Measurements from ENCODE around the gene MYO3B. TPM values are rescaled to one million over a fixed set of nuclear protein-coding genes. Genes with fewer than 3 reads are reported as not detected.

The MYO3B gene
- polyA plus RNA-seq, 3 donors from 2014 or later, result not detected

GRCh38 chr2:170396799-170397459 lies 219.0 kb downstream of the MYO3B start:
- Mint-ChIP-seq H3K9me3 (no peaks in the 10 kb centered on the region), H3K27me3 (ENCODE audit: low read depth in 3 of 3) (peaks cover 0 to 5% (median 2%) of the 10 kb centered on the region in 3 donors)
- DNase-seq, result no peak

DNA sequence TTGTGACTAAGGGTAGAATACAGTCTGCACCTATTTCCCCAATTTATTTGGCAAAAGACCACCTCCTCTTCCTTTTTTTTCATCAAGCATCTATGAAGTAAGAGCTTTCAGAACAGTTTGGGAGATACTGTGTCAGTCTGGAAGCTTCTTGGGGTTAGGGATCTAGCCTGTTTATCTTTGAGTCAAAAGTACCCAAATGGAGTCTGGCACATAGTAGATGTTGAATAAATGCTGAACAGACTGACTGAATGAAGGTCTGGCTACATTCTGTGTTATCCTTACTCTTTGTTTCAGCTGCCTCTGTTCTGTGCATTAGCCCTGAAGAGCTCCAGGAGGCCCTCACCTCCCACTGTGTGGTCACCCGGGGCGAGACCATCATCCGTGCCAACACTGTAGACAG lies 223.2 kb downstream of the MYO3B start:
- Mint-ChIP-seq H3K4me1 (no peaks in the 10 kb centered on the region), H3K27me3 (ENCODE audit: low read depth in 3 of 3) (peaks cover 2 to 3% (median 3%) of the 10 kb centered on the region in 3 donors)

More at GRCh38 chr2:170396799-170397459, 219.0 kb downstream of the MYO3B start:
- no peak overlapping the region for H3K4me3 Mint-ChIP-seq
- no peaks in the 10 kb centered on the region for H3K4me1 Mint-ChIP-seq
- H3K36me3 Mint-ChIP-seq, result no peaks in the 10 kb centered on the region
- no peak overlapping the region for H3K27ac Mint-ChIP-seq

DNA sequence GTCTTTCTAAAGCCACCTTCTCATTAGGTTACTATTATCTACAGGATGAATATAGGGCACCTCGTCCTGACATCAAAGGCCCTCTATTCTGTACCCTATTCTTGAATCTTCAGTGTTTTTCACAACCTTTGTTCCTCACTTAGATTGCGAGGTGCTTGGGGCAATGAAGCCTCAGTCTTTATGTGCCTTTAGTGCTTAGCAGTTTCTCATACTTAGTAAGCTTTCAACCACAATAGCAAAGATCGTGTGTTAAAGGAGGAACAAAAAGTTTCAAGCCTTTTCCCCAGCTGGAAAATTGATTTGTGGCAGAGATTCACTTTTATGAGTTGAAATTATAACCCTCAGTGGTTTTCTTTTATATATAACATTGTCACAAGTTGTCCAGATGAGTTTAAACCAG lies 226.9 kb downstream of the MYO3B start:
- DNase-seq, result no peak
- no peaks in the 10 kb centered on the region for H3K36me3 Mint-ChIP-seq
- no peaks in the 10 kb centered on the region for H3K9me3 Mint-ChIP-seq
- H3K4me1 Mint-ChIP-seq, result peaks cover 5 to 8% of the 10 kb centered on the region in 2 donors
- H3K27ac Mint-ChIP-seq, result no peak overlapping the region
- peaks cover 8 to 11% (median 9%) of the 10 kb centered on the region in 3 donors for H3K27me3 Mint-ChIP-seq (ENCODE audit: low read depth in 3 of 3)
- no peak overlapping the region for H3K4me3 Mint-ChIP-seq

More for the DNA sequence above, 223.2 kb downstream of the MYO3B start:
- Mint-ChIP-seq H3K4me3 (no peak overlapping the region), H3K9me3 (no peaks in the 10 kb centered on the region), H3K27ac (no peak overlapping the region), H3K36me3 (no peaks in the 10 kb centered on the region)
- no peak for DNase-seq

DNA sequence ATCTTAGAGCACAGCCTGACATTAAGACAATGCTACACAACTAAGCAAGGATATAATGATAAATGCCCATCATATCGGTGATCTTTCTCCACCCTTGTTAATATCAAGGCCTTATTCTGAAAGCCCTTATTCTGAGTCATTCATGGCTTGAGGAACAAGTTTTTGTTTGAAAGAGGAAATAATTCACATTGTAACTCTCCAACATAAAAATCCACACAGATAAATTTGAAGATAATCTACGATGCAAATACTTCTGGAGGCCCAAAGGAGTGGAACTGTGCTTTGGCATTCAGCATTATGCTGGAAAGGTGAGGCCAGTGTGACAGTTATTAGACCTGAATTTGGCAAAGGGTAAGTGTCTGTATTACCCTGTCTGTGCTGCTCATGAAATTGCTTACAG lies 227.4 kb downstream of the MYO3B start:
- H3K9me3 Mint-ChIP-seq, result no peaks in the 10 kb centered on the region
- no peaks in the 10 kb centered on the region for H3K36me3 Mint-ChIP-seq
- H3K27me3 Mint-ChIP-seq (ENCODE audit: low read depth in 3 of 3), result peaks cover 9 to 11% (median 11%) of the 10 kb centered on the region in 3 donors
- H3K27ac Mint-ChIP-seq, result no peak overlapping the region
- H3K4me1 Mint-ChIP-seq, result peaks cover 5 to 8% of the 10 kb centered on the region in 2 donors
- no peak for DNase-seq
- no peak overlapping the region for H3K4me3 Mint-ChIP-seq

DNA sequence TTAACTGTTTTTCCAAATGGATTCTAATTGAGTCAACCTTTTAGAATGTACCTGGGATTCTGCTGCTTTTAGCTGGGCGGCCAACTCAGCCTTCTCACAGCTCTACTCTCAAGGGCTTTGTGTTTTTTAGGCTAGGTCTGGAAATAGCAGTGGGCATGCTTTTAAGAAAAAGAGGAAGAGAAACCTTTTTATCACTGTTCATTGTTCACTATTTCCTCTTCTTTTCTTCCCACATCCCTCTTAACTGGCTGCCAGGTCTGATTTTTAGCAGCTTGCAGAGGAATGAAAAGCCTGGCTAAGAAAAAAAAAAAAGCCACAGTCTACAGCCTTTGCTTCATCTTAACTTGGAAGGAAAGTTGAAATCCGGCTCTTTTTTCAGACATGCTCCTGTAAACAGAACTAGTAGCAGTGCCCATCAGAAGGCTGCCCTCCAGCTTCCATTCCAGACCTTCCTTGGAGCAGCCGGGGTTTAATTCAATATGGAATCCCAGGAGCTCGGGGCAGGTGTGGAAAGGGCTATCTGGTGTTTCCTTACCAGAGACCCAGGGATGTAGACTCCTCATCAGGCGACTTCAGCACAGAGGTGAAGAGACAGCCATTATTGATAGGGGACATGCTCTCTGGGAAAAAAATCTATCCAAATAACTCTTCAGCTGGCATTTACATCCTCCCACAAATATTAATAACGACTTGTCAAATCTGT lies 230.7 kb downstream of the MYO3B start:
- Mint-ChIP-seq H3K27ac (no peak overlapping the region), H3K9me3 (peaks cover 0 to 2% (median 0%) of the 10 kb centered on the region in 6 donors), H3K4me1 (peaks cover 5 to 8% of the 10 kb centered on the region in 2 donors), H3K27me3 (ENCODE audit: low read depth in 3 of 3) (peaks cover 11 to 14% (median 11%) of the 10 kb centered on the region in 3 donors), H3K4me3 (peak overlapping the region in 3 of 5 donors; percentile 64 to 78 (median 76)), H3K36me3 (peaks cover 0 to 3% (median 0%) of the 10 kb centered on the region in 3 donors)
- DNase-seq, result no peak

DNA sequence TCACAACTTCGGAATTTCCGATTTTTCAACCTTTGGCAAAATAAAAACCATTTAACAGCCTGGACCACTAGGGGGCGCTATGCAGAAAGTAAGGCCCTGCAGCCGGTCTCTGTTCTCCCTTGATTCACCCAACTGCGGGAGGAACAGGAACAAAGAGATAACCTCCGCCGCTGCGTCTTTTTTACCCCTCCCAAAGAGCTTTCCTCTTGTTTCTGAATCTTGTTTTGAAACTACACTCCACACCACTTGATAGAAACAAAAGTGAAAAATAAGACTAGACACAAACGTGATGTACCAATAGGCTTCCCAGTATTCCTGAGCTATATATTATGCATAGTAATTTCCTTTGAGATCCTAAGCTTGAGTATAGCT lies 231.2 kb downstream of the MYO3B start:
- Mint-ChIP-seq H3K27me3 (ENCODE audit: low read depth in 3 of 3) (peaks cover 11 to 12% (median 11%) of the 10 kb centered on the region in 3 donors), H3K9me3 (peaks cover 0 to 2% (median 0%) of the 10 kb centered on the region in 6 donors), H3K4me3 (peak overlapping the region; percentile 36 to 78 (median 64)), H3K4me1 (peaks cover 5 to 8% of the 10 kb centered on the region in 2 donors), H3K27ac (no peak overlapping the region), H3K36me3 (peaks cover 0 to 3% (median 0%) of the 10 kb centered on the region in 3 donors)
- DNase-seq, result peak; percentile 43 to 64 (median 55)

DNA sequence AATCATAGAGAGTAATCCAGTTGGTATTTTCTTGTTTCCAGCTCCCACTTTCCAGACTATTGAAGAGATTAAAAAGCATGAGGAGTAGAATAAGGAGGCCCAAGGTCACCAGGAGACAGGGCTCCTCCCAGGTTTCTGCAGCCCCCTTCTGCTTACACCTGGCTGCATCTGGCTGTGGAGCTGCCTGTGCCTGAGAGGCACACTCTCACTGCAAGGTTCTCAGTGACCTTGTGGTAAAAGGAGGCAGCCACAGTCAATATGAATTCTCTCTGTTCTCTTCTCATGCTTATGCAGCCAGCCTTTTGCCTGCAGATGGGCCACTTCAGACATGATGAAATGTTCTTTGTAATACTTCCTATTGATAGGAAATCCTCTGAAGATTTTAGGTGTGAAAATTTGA lies 233.7 kb downstream of the MYO3B start:
- Mint-ChIP-seq H3K4me1 (peaks cover 5 to 8% of the 10 kb centered on the region in 2 donors), H3K27me3 (ENCODE audit: low read depth in 3 of 3) (peaks cover 8 to 13% (median 8%) of the 10 kb centered on the region in 3 donors), H3K36me3 (peaks cover 0 to 3% (median 0%) of the 10 kb centered on the region in 3 donors), H3K9me3 (peaks cover 0 to 2% (median 0%) of the 10 kb centered on the region in 6 donors), H3K27ac (no peak overlapping the region), H3K4me3 (no peak overlapping the region)
- DNase-seq, result no peak

- Mint-ChIP-seq H3K4me3 (no peak overlapping the region), H3K36me3 (peaks cover 0 to 3% (median 0%) of the 10 kb centered on the region in 3 donors), H3K27ac (no peak overlapping the region), H3K27me3 (ENCODE audit: low read depth in 3 of 3) (peaks cover 5 to 12% (median 9%) of the 10 kb centered on the region in 3 donors), H3K9me3 (no peaks in the 10 kb centered on the region), H3K4me1 (peaks cover 0 to 10% of the 10 kb centered on the region in 2 donors)
- DNase-seq, result no peak
These were observed 243.2 kb downstream of the MYO3B start for GRCh38 chr2:170420961-170421687.

DNA sequence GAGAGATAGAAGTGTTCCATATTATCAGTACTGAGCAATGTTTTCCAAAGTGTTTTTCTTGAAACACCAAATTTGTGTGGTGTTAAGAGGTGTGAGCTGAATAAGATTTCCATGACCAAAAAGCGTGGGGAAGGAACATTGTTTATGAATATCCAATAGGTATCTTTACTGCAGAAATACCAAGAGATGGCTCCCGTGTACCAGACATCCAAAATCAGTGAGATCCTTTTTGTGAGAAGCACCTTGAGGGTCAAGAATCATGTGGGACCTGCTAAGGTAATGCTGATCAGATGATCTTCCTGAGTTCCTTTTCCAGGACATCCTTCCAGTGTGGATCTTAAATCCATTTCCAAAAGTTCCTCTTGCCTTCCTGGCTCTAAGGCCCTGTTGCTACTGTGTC lies 246.0 kb downstream of the MYO3B start:
- H3K4me1 Mint-ChIP-seq, result peaks cover 0 to 10% of the 10 kb centered on the region in 2 donors
- H3K27ac Mint-ChIP-seq, result no peak overlapping the region
- peaks cover 5 to 11% (median 6%) of the 10 kb centered on the region in 3 donors for H3K27me3 Mint-ChIP-seq (ENCODE audit: low read depth in 3 of 3)
- H3K9me3 Mint-ChIP-seq, result no peaks in the 10 kb centered on the region
- H3K36me3 Mint-ChIP-seq, result no peaks in the 10 kb centered on the region
- no peak for DNase-seq
- no peak overlapping the region for H3K4me3 Mint-ChIP-seq

GRCh38 chr2:170425281-170425751 lies 247.4 kb downstream of the MYO3B start:
- Mint-ChIP-seq H3K9me3 (no peaks in the 10 kb centered on the region), H3K27me3 (ENCODE audit: low read depth in 3 of 3) (peaks cover 3 to 11% (median 9%) of the 10 kb centered on the region in 3 donors), H3K27ac (no peak overlapping the region), H3K4me3 (peak overlapping the region in 1 of 5 donors; percentile 34), H3K36me3 (no peaks in the 10 kb centered on the region), H3K4me1 (peaks cover 0 to 10% of the 10 kb centered on the region in 2 donors)
- DNase-seq, result no peak

DNA sequence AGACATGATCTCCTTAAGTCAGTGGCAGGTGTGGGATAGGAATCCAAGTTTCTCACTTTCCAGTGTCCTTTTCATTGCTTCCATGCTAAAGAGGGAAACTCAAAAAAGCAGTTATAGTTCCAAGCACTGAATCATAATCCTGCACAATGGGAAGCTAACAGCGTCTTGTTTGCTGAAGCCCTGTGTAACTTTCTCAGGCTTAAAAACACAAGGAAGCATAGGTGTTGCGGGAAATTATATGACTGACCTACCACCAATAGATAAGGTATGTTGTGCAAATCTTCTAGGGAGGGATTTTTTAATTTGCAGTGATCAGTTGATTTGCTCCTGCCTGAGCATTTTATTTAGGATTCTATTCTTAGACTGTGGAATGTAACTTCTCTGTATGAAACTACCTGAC lies 250.9 kb downstream of the MYO3B start:
- no peak overlapping the region for H3K27ac Mint-ChIP-seq
- H3K4me1 Mint-ChIP-seq, result peaks cover 0 to 10% of the 10 kb centered on the region in 2 donors
- H3K4me3 Mint-ChIP-seq, result no peak overlapping the region
- H3K27me3 Mint-ChIP-seq (ENCODE audit: low read depth in 3 of 3), result peaks cover 0 to 5% (median 3%) of the 10 kb centered on the region in 3 donors
- no peaks in the 10 kb centered on the region for H3K36me3 Mint-ChIP-seq
- no peaks in the 10 kb centered on the region for H3K9me3 Mint-ChIP-seq
- no peak for DNase-seq

DNA sequence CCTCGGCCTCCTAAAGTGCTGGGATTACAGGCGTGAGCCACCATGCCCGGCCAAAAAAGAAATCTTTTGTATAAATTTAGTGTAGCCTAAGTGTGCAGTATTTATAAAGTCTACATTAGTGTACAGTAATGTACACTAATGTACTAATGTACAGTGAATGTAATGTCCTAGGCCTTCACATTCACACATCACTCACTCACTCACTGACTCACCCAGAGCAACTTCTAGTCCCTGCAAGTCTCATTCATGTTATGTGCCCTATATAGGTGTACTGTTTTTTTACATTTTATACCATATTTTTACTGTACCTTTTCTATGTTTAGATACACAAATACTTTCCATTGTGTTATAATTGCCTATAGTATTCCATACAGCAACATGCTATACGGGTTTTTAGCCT lies 254.9 kb downstream of the MYO3B start:
- Mint-ChIP-seq H3K27ac (no peak overlapping the region), H3K9me3 (no peaks in the 10 kb centered on the region), H3K36me3 (no peaks in the 10 kb centered on the region), H3K27me3 (ENCODE audit: low read depth in 3 of 3) (peaks cover 2 to 6% (median 3%) of the 10 kb centered on the region in 3 donors), H3K4me1 (peaks cover 29 to 38% of the 10 kb centered on the region in 2 donors), H3K4me3 (no peak overlapping the region)
- DNase-seq, result no peak

GRCh38 chr2:170433448-170433847 lies 255.5 kb downstream of the MYO3B start:
- Mint-ChIP-seq H3K27ac (no peak overlapping the region), H3K9me3 (no peaks in the 10 kb centered on the region), H3K27me3 (ENCODE audit: low read depth in 3 of 3) (peaks cover 2 to 6% (median 3%) of the 10 kb centered on the region in 3 donors), H3K4me3 (no peak overlapping the region), H3K36me3 (no peaks in the 10 kb centered on the region), H3K4me1 (peaks cover 34 to 42% of the 10 kb centered on the region in 2 donors)
- no peak for DNase-seq

Measured in immature natural killer cell (primary cell).